ENCODE measurements around the gene MARS1. TPM values are rescaled to one million over a fixed set of nuclear protein-coding genes. Genes with fewer than 3 reads are reported as not detected.
A peak's percentile ranks its signal among the peaks of the same experiment; 100 is the strongest.

MARS1 gene
- total RNA-seq, 3 donors from 2014 or later (not counting 1 experiment from before 2014, with no cell fraction given) = 200 to 237 (median 218) TPM

DNA sequence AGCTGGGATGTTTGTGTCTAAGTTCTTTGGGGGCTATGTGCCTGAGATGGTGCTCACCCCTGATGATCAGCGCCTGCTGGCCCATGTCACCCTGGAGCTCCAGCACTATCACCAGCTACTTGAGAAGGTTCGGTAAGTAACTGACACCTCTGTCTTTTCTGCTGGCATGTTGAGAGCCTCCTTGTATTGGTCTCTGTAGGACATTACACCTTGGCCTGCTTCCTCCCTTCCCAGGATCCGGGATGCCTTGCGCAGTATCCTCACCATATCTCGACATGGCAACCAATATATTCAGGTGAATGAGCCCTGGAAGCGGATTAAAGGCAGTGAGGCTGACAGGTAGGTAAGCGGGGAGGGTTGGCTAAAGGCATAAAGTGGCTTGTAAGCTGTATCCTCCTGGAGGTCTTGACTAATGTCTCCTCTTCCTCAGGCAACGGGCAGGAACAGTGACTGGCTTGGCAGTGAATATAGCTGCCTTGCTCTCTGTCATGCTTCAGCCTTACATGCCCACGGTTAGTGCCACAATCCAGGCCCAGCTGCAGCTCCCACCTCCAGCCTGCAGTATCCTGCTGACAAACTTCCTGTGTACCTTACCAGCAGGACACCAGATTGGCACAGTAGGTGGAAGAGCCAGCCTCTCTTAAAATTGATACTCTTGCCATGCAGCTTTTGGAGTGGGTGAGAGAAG, 27.0 kb downstream of the MARS1 start:
- peak overlapping the region; percentile 46 to 99 for H3K27ac Mint-ChIP-seq

DNA sequence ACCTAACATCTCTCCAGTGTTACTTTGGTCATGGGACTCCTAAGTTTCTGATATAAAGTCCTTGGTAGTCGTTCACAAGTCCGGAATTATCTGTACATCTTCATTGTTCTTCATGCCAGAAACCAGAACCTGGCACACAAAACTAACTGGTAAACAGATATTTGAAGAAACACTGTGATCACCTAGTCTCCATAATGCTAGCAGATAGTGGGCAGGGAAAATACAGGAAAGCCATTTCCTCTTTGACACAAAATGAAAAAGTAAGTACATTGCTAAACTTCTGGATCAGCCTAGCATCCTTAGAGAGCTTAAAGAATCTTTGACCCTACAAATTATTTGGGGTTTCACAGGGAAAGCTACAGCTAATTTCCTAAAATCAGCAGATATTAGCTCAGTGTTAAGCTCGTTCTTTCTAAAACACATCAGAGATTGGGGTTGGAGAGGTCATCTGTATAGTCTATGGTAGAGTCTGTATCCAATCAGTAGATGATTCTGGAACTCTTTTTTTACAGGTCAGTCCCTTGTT, 27.6 kb downstream of the MARS1 start:
- Histone ChIP-seq H3K27me3 (ENCODE audit: control insufficient read depth, insufficient read depth, low read length) (no peaks in the 10 kb centered on the region), H3K27ac (ENCODE audit: low read length) (no peak overlapping the region), H3K4me1 (ENCODE audit: control insufficient read depth, insufficient read depth, low read length) (peaks cover 22% of the 10 kb centered on the region), H3K36me3 (ENCODE audit: control insufficient read depth, insufficient read depth, low read length) (peaks cover 66% of the 10 kb centered on the region), H3K9me3 (ENCODE audit: control insufficient read depth, insufficient read depth, low read length) (no peaks in the 10 kb centered on the region), H3K4me3 (ENCODE audit: low read length) (no peak overlapping the region)
- Mint-ChIP-seq H3K9me3 (no peaks in the 10 kb centered on the region), H3K4me3 (no peak overlapping the region), H3K27ac (peak overlapping the region; percentile 46 to 99), H3K27me3 (ENCODE audit: low read depth in 2 of 2) (no peaks in the 10 kb centered on the region), H3K36me3 (peaks cover 18% of the 10 kb centered on the region), H3K4me1 (peaks cover 20 to 36% of the 10 kb centered on the region in 2 donors)
- no peak for DNase-seq
- ATAC-seq = no peak
- TF ChIP-seq, protein P1, sequence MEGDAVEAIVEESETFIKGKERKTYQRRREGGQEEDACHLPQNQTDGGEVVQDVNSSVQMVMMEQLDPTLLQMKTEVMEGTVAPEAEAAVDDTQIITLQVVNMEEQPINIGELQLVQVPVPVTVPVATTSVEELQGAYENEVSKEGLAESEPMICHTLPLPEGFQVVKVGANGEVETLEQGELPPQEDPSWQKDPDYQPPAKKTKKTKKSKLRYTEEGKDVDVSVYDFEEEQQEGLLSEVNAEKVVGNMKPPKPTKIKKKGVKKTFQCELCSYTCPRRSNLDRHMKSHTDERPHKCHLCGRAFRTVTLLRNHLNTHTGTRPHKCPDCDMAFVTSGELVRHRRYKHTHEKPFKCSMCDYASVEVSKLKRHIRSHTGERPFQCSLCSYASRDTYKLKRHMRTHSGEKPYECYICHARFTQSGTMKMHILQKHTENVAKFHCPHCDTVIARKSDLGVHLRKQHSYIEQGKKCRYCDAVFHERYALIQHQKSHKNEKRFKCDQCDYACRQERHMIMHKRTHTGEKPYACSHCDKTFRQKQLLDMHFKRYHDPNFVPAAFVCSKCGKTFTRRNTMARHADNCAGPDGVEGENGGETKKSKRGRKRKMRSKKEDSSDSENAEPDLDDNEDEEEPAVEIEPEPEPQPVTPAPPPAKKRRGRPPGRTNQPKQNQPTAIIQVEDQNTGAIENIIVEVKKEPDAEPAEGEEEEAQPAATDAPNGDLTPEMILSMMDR (IDR thresholded peaks at IDR 0.05) = no peak
- WGBS (ENCODE audit: insufficient coverage) = 93% methylated on average over 3 of the region's 3 CpGs
- intact Hi-C loops (cut with micrococcal nuclease) = no loop called here

More for the DNA sequence above, 27.0 kb downstream of the MARS1 start:
- Histone ChIP-seq H3K27me3 (ENCODE audit: control insufficient read depth, insufficient read depth, low read length) (no peaks in the 10 kb centered on the region), H3K4me1 (ENCODE audit: control insufficient read depth, insufficient read depth, low read length) (peaks cover 19% of the 10 kb centered on the region), H3K9me3 (ENCODE audit: control insufficient read depth, insufficient read depth, low read length) (no peaks in the 10 kb centered on the region), H3K36me3 (ENCODE audit: control insufficient read depth, insufficient read depth, low read length) (peaks cover 68% of the 10 kb centered on the region), H3K4me3 (ENCODE audit: low read length) (no peak overlapping the region), H3K27ac (ENCODE audit: low read length) (no peak overlapping the region)
- 95% methylated on average over 9 of the region's 9 CpGs for WGBS (ENCODE audit: insufficient coverage)
- intact Hi-C loops (cut with micrococcal nuclease) = no loop called here
- H3K4me1 Mint-ChIP-seq = peaks cover 20 to 30% of the 10 kb centered on the region in 2 donors
- no peaks in the 10 kb centered on the region for H3K9me3 Mint-ChIP-seq
- ATAC-seq (no peak), DNase-seq (no peak)
- TF ChIP-seq, protein P1 (IDR thresholded peaks at IDR 0.05) = no peak
- H3K36me3 Mint-ChIP-seq = peaks cover 20% of the 10 kb centered on the region
- H3K4me3 Mint-ChIP-seq = peak overlapping the region; percentile 13
- no peaks in the 10 kb centered on the region for H3K27me3 Mint-ChIP-seq (ENCODE audit: low read depth in 2 of 2)

DNA sequence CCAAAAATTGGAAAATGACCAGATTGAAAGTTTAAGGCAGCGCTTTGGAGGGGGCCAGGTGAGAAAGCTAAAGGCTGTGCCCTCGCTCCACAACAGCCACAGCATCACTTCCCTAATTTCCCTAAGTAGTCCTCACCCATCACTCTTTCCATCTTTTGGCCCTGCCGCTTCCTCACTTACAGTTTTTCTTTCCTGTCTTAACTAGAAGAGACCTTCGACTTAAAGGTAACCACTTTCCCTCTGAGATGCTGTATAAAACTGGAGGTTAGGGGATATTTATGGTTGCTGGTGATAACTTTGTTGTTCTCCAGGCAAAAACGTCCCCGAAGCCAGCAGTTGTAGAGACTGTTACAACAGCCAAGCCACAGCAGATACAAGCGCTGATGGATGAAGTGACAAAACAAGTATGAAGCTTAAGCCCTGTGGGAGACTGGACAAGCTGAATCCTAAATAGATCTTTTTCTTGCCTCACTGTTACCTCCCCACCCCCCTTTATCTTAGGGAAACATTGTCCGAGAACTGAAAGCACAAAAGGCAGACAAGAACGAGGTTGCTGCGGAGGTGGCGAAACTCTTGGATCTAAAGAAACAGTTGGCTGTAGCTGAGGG, 28.2 kb downstream of the MARS1 start:
- no peaks in the 10 kb centered on the region for H3K9me3 Mint-ChIP-seq
- WGBS (ENCODE audit: insufficient coverage) = 92% methylated on average over 9 of the region's 11 CpGs
- TF ChIP-seq, protein P1 (IDR thresholded peaks at IDR 0.05) = no peak
- no peak overlapping the region for H3K4me3 ChIP-seq (ENCODE audit: low read length)
- DNase-seq (no peak), ATAC-seq (no peak)
- intact Hi-C loops (cut with micrococcal nuclease) = no loop called here
- no peaks in the 10 kb centered on the region for H3K27me3 ChIP-seq (ENCODE audit: control insufficient read depth, insufficient read depth, low read length)
- H3K4me1 ChIP-seq (ENCODE audit: control insufficient read depth, insufficient read depth, low read length) = peaks cover 26% of the 10 kb centered on the region
- H3K27ac ChIP-seq (ENCODE audit: low read length) = no peak overlapping the region
- H3K4me3 Mint-ChIP-seq = no peak overlapping the region
- H3K36me3 Mint-ChIP-seq = peaks cover 18% of the 10 kb centered on the region
- H3K27ac Mint-ChIP-seq = peak overlapping the region; percentile 46 to 99
- peaks cover 20 to 42% of the 10 kb centered on the region in 2 donors for H3K4me1 Mint-ChIP-seq
- H3K27me3 Mint-ChIP-seq (ENCODE audit: low read depth in 2 of 2) = no peaks in the 10 kb centered on the region
- no peaks in the 10 kb centered on the region for H3K9me3 ChIP-seq (ENCODE audit: control insufficient read depth, insufficient read depth, low read length)
- peaks cover 66% of the 10 kb centered on the region for H3K36me3 ChIP-seq (ENCODE audit: control insufficient read depth, insufficient read depth, low read length)
